NCI-H82 (cell line): ENCODE measurements around the gene DLG5.

Experiments used
- DNase-seq: peaks from one replicate; lab custom pipeline; 2025; lab: John Stamatoyannopoulos, UW

Gene DLG5

GRCh38 chr10:77910524-77911145, 15.9 kb downstream of the DLG5 start:
- DNase-seq: no peak

GRCh38 chr10:77909749-77910375, 16.7 kb downstream of the DLG5 start:
- DNase-seq: peak; percentile 22

GRCh38 chr10:77909021-77909748, 17.4 kb downstream of the DLG5 start:
- DNase-seq: no peak

- peak; percentile 41 for DNase-seq
These were observed 18.4 kb downstream of the DLG5 start for GRCh38 chr10:77907900-77908717.

GRCh38 chr10:77907462-77907861, 19.1 kb downstream of the DLG5 start:
- DNase-seq: no peak

GRCh38 chr10:77906951-77907421, 19.6 kb downstream of the DLG5 start:
- DNase-seq: no peak

GRCh38 chr10:77905781-77906180, 20.8 kb downstream of the DLG5 start:
- DNase-seq: no peak

- DNase-seq: no peak
These were observed 21.3 kb downstream of the DLG5 start for GRCh38 chr10:77905086-77905748.

GRCh38 chr10:77904100-77904840, 22.3 kb downstream of the DLG5 start:
- no peak for DNase-seq

- no peak for DNase-seq
These were observed 24.4 kb downstream of the DLG5 start for GRCh38 chr10:77902159-77902558.

- no peak for DNase-seq
These were observed 24.8 kb downstream of the DLG5 start for GRCh38 chr10:77901743-77902142.

- DNase-seq: no peak
These were observed 26.9 kb downstream of the DLG5 start for GRCh38 chr10:77899690-77900089.

GRCh38 chr10:77899080-77899477, 27.5 kb downstream of the DLG5 start:
- DNase-seq: no peak

GRCh38 chr10:77898323-77899079, 28.1 kb downstream of the DLG5 start:
- peak; percentile 77 for DNase-seq

GRCh38 chr10:77896058-77896457, 30.5 kb downstream of the DLG5 start:
- no peak for DNase-seq

GRCh38 chr10:77894058-77894457, 32.5 kb downstream of the DLG5 start:
- DNase-seq: no peak

- no peak for DNase-seq
These were observed 33.2 kb downstream of the DLG5 start for GRCh38 chr10:77893386-77893785.

GRCh38 chr10:77892761-77893160, 33.8 kb downstream of the DLG5 start:
- DNase-seq: no peak

- DNase-seq: no peak
These were observed 34.4 kb downstream of the DLG5 start for GRCh38 chr10:77892021-77892739.

GRCh38 chr10:77890097-77890496, 36.5 kb downstream of the DLG5 start:
- no peak for DNase-seq
